ENCODE measurements around the gene RCOR2.
A peak's percentile ranks its signal among the peaks of the same experiment; 100 is the strongest.

Gene RCOR2

GRCh38 chr11:63907063-63907462 lies 9.9 kb downstream of the RCOR2 start:
- no peak for DNase-seq (ENCODE audit: low spot score)

- DNase-seq (ENCODE audit: low spot score), result peak; percentile 54
These were observed 10.4 kb downstream of the RCOR2 start for GRCh38 chr11:63906585-63906984.

- DNase-seq (ENCODE audit: low spot score), result no peak
These were observed 10.9 kb downstream of the RCOR2 start for GRCh38 chr11:63906087-63906486.

- no peak for DNase-seq (ENCODE audit: low spot score)
These were observed 11.8 kb downstream of the RCOR2 start for GRCh38 chr11:63905179-63905578.

GRCh38 chr11:63904743-63905142 lies 12.2 kb downstream of the RCOR2 start:
- DNase-seq (ENCODE audit: low spot score), result no peak

- no peak for DNase-seq (ENCODE audit: low spot score)
These were observed 13.1 kb downstream of the RCOR2 start for GRCh38 chr11:63903884-63904283.

- no peak for DNase-seq (ENCODE audit: low spot score)
These were observed 15.3 kb downstream of the RCOR2 start for GRCh38 chr11:63901660-63902059.

- no peak for DNase-seq (ENCODE audit: low spot score)
These were observed 19.4 kb downstream of the RCOR2 start for GRCh38 chr11:63897459-63898146.

- DNase-seq (ENCODE audit: low spot score), result no peak
These were observed 20.9 kb downstream of the RCOR2 start for GRCh38 chr11:63896071-63896470.

GRCh38 chr11:63893355-63893754 lies 23.6 kb downstream of the RCOR2 start:
- no peak for DNase-seq (ENCODE audit: low spot score)

- DNase-seq (ENCODE audit: low spot score), result no peak
These were observed 24.7 kb downstream of the RCOR2 start for GRCh38 chr11:63892228-63892627.

- no peak for DNase-seq (ENCODE audit: low spot score)
These were observed 26.6 kb downstream of the RCOR2 start for GRCh38 chr11:63890368-63890767.

GRCh38 chr11:63889344-63889743 lies 27.6 kb downstream of the RCOR2 start:
- DNase-seq (ENCODE audit: low spot score), result no peak

- peak; percentile 53 for DNase-seq (ENCODE audit: low spot score)
These were observed 28.5 kb downstream of the RCOR2 start for GRCh38 chr11:63888170-63889086.

- DNase-seq (ENCODE audit: low spot score), result no peak
These were observed 29.5 kb downstream of the RCOR2 start for GRCh38 chr11:63887386-63887999.

GRCh38 chr11:63884196-63884932 lies 32.6 kb downstream of the RCOR2 start:
- DNase-seq (ENCODE audit: low spot score), result no peak

GRCh38 chr11:63883791-63884190 lies 33.2 kb downstream of the RCOR2 start:
- no peak for DNase-seq (ENCODE audit: low spot score)

GRCh38 chr11:63882555-63883242 lies 34.3 kb downstream of the RCOR2 start:
- DNase-seq (ENCODE audit: low spot score), result no peak

GRCh38 chr11:63880403-63880790 lies 36.6 kb downstream of the RCOR2 start:
- no peak for DNase-seq (ENCODE audit: low spot score)

- no peak for DNase-seq (ENCODE audit: low spot score)
These were observed 37.2 kb downstream of the RCOR2 start for GRCh38 chr11:63879598-63880402.
